Measurements from ENCODE around the gene TPCN2.

The TPCN2 gene

DNA sequence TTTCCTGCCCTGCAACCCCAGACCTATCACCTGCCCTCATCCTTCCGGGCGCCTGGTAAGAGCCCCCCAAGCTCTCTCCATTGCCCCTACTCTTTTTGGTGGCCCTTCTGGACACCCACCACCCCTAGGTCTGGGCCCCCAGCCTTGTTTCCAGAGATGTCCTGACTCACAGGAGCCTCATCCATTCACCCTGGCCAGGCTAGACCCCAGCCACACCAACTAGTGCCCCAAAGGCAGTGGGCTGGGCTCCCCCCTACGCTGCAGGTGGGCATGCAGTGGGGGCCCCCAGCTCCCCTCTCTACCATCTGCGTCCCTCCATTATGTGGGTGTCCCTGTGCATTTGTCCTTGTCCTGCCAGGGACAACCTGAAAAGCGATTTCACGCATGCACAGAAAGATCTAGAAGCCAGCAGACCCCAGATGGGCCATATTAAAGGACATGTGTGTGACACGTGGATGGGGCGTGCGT, 37.1 kb upstream of the TPCN2 start:
- FAIRE-seq (no peak), DNase-seq (ENCODE audit: insufficient read length, low spot score) (no peak)
- TF ChIP-seq, protein P1, sequence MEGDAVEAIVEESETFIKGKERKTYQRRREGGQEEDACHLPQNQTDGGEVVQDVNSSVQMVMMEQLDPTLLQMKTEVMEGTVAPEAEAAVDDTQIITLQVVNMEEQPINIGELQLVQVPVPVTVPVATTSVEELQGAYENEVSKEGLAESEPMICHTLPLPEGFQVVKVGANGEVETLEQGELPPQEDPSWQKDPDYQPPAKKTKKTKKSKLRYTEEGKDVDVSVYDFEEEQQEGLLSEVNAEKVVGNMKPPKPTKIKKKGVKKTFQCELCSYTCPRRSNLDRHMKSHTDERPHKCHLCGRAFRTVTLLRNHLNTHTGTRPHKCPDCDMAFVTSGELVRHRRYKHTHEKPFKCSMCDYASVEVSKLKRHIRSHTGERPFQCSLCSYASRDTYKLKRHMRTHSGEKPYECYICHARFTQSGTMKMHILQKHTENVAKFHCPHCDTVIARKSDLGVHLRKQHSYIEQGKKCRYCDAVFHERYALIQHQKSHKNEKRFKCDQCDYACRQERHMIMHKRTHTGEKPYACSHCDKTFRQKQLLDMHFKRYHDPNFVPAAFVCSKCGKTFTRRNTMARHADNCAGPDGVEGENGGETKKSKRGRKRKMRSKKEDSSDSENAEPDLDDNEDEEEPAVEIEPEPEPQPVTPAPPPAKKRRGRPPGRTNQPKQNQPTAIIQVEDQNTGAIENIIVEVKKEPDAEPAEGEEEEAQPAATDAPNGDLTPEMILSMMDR (IDR thresholded peaks at IDR 0.05; ENCODE audit: insufficient read depth, missing control alignments), result no peak

DNA sequence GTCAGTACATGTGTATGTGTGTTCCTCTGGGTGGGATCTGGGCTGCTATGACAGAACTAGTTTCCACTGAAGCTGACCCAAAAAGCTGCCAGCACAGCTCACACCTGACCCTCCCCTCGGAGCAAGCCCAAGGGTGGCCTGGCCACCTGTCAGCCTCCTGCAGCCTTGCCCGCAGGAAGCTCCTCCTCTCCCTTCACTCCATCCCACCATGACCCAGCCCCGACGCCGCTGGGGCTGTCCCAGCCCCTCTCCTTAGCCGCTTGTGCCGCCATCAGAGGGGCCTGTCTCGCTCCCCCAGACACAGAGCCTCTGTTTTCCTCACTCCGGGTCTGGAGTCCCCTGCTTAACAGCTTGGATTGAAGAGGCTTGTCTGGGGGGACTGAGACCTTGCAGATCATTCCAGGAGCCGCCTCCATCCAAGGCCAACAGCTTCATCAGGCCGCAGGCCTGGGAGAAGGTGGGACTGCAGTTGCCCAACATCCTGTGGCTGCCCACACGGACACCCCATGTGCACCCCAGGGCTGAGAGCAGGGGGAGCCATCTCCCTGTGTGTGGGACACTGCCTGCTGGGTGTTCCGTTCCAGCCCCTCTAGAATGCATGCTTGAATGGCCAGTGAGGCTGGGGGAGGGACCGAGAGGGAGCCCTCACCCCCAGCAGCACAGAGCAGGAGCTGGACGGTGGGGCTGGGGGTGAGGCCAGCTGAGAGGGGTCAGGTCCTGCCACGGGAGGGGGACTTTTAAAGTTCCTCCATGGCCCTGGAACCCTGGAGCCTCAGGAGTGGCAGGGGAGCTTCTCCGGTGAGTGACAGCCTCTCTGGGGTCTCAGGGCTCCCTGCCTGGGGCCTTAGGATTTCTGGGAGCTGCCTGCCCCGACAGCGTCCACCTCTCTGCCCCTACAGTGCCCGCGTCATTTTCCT, 36.4 kb upstream of the TPCN2 start:
- DNase-seq (ENCODE audit: insufficient read length, low spot score) (no peak), FAIRE-seq (no peak)
- TF ChIP-seq, protein P1 (IDR thresholded peaks at IDR 0.05; ENCODE audit: insufficient read depth, missing control alignments), result no peak

DNA sequence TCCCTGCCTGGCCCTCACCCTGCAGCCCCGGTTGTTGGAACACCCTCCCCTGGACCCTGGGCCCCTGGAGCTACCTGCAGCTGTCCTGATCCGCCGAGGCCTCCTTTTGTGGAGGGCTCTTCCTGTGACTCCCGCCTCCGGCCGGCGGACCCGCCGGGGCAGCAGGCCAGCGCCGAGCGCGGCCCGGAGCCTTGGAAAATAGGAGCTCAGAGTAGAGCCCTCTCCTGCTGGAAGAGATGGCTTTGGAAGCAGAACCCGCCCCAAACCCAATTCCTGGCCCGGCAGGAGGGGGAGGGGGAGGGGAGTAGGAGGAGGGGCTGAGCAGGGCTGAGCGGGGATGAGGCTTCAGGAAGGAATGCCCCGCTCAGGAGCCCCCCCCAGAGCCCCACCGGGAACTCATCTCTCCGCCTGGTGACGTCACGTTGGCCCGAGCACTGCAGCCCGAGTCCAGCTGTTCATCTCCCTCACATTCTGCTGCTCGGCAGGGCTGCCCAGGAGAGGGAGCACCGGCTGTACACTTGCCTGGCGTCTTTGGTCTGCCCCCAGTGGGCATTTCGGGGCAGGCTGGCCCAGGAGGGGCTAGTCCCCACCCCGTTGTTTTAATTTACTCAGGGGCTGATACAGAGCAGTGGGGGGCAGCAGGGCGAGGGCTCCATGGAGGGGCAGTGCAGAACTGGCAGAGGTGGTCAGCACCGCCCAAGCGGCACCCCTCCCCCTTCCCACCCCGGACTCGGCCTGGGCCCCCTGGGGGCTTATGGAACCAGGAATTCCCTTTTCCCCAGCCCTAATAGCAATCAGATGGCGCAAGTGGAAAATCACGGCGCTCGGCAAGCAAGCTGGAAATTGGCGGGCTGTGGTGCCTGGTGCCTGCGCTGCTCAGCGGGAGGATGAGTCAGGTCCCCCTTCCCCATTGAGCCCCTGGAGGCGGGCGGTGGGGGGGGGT, 35.5 kb upstream of the TPCN2 start, which contains the start of gene MRGPRF:
TSS of gene MRGPRF (minus strand) at position 238 of the 943 bp plus-strand sequence. CDS start 3,345 bp downstream, outside the sequence.
- no peak for FAIRE-seq
- no peak for DNase-seq (ENCODE audit: insufficient read length, low spot score)
- TF ChIP-seq, protein P1 (IDR thresholded peaks at IDR 0.05; ENCODE audit: insufficient read depth, missing control alignments), result no peak

DNA sequence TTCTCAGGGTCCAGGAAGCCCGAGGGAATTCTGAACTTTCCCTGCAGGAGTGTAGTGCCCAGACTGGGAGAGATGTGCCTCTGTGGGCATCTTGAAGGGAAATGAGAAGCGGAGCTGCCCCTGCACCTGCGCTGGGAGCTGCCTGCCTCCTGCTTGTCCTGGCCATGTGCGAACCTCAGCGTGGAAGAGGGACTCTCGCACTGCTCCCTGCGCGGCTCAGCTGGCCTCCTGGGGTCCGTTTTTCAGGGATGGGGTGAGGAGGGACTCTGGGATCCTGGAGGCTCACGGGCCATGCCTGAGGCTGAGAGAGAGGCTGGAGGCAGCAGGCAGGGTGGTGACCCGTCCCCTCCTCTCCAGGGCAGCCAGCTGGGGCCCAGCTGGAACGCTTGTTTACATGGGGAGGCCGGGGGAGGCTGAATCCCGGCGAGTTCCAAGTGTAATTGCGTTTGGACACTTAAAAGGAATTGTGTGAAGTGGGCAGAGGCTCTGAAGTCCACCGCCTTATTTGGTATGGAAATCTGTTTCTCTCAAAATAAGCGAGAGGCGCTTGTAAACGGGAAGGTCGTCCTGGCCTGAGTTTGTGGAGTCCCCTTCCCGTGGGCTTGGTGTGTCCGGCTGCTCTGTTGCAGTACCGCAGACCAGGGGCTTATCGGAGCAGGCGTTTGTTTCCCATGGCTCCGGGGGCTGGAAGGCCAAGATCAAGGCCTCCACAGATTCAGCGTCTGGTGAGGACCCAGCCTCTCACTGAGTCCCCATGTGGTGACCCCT, 34.5 kb upstream of the TPCN2 start:
- FAIRE-seq (no peak), DNase-seq (ENCODE audit: insufficient read length, low spot score) (no peak)
- TF ChIP-seq, protein P1 (IDR thresholded peaks at IDR 0.05; ENCODE audit: insufficient read depth, missing control alignments), result no peak

DNA sequence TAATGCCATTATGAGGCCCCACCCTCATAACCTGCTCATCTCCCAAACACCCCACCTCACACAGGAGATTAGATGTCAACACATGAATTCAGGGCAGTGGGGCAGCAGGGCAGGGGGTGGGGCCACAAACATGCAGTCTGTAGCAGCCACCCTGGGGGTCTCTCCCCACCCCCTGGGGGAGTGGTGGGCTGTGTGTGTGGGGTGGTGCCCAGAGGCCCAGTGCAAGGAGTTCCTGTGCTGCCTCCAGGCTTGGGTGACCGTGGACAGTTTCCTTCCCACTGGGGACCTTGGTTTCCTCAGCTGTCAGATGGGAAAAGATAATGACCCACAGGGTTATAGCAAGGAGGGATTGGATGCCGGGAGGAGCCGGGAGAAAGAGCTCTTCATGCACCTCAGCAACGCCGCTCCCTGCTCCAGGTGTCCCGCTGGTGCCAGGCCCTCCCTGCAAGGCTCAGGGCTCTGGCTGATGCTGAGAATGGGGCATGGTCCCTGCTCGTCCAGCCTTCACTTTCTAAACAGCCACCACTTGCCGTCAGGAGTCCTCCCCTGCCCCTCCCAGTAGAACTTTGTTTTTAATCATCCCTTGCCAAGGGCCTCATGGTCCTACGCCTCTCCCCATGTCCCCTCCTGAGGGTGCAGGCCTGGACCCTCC, 33.7 kb upstream of the TPCN2 start:
- TF ChIP-seq, protein P1 (IDR thresholded peaks at IDR 0.05; ENCODE audit: insufficient read depth, missing control alignments), result no peak
- no peak for DNase-seq (ENCODE audit: insufficient read length, low spot score)
- no peak for FAIRE-seq

DNA sequence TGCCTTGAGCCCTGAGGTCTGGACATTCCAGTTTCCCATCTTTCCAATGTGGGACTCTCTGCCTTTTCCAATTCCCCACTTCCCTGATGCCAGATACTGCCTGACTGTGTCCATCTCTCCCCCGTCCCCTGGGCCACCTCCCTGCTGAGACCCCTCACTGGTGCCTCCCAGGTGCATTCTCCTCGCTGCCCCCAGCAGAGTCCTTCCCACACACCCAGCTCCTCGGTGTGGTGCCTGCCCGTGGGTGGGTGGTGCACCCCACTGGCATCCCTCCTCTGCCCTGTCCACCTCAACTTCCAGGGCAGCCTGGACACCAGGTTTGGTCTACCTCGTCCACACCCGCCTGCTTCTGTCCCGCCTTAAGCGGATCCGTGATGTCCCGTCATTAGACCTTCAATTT, 30.8 kb upstream of the TPCN2 start:
- TF ChIP-seq, protein P1 (IDR thresholded peaks at IDR 0.05; ENCODE audit: insufficient read depth, missing control alignments), result no peak
- FAIRE-seq, result no peak
- no peak for DNase-seq (ENCODE audit: insufficient read length, low spot score)
